Stimulated activated CD4-positive, alpha-beta T cell treated with anti-CD3 and anti-CD28 coated beads, TNF-alpha, amount 100 ng/mL, for 1 hour (primary cell): ENCODE results near the gene PIK3R5.
"Not testable (repeated sequence)": the region's sequence is repeated elsewhere in the genome, so short reads cannot be mapped to it uniquely, and the experiment has no call there.

Source experiments
- DNase-seq, 3 donors: peaks; one replicate each; pipeline ENCODE4 v3.0.0-alpha.2; 2020; ENCODE audit warnings: low read depth in 3 of 3, low spot score in 1 of 3

PIK3R5 gene

DNA sequence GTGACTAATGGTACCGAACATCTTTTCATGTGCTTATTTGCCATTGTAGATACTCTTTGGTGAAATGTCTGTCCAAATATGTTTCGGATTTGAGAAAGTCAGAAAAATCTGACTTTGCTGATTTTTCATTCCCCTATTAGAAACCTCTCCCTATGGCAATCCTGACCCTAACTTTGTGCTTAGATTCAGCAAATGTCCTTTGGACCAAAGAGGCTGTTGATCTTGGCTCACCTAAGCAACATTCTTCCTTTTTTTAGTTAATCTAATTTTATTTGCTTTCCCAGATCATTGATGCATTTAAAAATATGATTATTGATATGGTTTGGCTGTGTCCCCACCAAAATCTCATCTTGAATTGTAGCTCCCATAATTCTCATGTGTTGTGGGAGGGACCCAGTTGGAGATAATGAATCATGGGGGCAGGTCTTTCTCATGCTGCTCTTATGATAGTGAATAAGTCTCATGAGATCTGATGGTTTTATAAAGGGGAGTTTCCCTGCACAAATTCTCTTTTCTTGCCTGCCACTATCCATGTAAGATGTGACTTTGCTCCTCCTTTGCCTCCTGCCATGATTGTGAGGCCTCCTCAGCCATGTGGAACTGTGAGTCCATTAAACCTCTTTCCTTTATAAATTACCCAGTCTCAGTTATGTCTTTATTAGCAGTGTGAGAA is 22.9 kb upstream of the PIK3R5 start:
- not testable (repeated sequence) for DNase-seq

DNA sequence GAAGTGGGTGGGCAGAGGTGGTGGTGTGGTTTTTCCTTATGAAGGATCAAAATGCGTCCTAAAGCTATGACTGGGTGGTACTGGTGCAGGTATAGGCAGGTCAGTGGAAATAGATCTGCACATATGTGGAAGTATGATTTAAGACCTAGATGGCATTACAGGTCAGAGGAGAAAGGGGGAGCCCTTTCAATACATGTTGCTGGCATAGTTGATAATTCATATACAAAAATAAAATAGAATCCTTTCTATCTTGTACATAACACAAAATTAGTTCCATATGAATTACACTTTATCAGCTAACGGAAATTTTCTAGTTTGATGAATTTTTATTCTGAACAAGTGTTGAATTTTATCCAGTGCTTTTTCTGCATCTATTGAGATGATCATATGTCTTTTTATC is 20.8 kb upstream of the PIK3R5 start:
- no peak for DNase-seq

DNA sequence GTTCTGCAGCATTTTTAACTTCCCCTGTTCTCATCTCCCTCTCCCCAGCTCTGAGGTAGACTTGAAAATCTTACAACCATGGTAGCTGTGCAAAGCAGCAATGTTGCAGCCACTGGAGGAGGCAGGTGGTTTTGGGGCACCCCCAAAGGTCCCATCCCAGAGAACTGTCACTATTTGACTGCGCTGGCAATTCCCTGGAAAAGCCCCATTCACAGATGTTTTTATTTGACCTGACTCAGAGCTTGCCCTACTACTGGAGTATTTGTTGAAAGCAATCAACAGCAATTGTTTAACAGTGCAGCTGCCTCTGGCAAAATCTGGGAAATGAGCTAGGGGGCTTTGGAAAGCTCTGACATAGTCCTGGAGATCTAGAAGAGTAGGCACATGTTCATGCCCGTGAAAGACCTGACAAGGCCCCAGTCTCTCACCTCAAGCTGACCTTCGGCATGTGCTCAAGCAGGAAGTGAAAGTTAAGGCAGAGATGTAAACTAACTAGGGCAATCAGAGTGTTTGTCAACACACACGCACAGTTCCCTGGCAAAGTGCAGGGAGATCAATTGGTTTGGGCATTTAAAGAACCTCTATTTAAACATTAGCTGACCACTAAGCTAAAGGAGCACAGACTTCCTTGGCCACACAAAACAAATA is 19.7 kb upstream of the PIK3R5 start:
- DNase-seq = no peak

DNA sequence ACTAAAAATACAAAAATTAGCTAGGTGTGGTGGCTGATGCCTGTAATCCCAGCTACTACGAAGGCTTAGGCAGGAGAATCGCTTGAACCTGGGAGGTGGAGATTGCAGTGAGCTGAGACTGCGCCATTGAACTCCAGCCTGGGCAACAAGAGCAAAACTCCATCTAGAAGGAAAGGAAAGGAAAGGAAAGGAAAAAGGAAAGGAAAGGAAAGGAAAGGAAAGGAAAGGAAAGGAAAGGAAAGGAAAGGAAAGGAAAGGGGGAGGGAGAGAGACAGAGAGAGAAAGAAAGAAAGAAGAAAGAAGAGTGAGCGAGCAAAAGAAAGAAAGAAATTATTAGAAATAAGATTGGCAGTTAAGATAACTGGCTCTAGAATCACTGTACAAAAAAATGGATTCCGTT is 18.7 kb upstream of the PIK3R5 start:
- DNase-seq = not testable (repeated sequence)

DNA sequence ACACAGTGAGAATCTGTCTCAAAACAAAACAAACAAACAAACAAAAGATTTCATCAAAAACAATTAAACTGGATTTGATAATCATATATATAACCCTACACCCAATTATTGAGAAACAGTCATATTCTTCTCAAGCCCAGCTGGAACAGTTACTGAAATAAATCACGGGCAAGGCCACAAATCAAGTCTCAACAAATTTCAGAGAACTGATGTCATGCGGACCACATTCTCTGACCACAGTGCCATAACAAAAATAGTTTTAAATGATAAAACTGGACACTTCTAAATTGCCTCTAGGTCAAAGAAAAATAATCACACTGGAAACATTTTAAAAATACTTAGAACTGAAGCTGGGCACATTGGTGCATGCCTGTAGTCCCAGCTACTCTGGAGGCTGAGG is 15.9 kb upstream of the PIK3R5 start:
- DNase-seq = no peak

DNA sequence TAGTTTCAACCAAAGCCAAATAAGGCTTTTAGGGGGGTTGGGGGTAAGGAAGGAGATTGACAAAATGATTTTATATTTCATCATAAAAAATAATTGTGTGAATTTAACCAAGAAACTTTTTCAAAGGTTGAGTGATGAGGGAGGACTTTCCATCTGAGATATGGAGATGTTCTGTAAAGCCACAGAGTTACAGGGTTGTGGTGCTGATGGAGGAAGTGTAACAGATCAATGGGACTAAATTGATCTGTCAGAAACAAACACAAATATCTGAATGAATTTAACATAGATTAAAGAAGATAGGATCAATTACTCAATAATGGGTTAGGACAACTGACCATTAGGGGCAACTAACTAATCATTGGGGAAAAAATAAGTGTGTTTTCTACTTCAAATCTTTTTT is 14.2 kb upstream of the PIK3R5 start:
- DNase-seq = no peak

DNA sequence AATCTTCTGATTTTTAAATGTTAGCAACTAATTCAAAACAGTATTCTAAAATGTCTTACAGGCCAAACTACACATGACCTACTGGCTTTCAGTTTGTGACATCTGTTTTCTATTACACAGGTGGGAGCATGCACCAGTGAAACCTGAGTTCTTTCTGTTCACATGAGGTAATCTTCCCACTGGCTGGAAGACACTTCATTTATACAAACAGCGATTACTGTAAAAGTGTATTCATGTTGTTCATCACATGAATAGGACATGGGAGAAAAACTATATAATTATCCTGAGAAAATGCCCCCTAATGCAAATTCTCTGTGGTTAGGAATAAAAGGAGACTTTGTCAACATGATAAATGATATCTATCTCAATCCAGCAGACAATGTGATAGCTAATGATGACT is 11.1 kb upstream of the PIK3R5 start:
- DNase-seq = no peak

DNA sequence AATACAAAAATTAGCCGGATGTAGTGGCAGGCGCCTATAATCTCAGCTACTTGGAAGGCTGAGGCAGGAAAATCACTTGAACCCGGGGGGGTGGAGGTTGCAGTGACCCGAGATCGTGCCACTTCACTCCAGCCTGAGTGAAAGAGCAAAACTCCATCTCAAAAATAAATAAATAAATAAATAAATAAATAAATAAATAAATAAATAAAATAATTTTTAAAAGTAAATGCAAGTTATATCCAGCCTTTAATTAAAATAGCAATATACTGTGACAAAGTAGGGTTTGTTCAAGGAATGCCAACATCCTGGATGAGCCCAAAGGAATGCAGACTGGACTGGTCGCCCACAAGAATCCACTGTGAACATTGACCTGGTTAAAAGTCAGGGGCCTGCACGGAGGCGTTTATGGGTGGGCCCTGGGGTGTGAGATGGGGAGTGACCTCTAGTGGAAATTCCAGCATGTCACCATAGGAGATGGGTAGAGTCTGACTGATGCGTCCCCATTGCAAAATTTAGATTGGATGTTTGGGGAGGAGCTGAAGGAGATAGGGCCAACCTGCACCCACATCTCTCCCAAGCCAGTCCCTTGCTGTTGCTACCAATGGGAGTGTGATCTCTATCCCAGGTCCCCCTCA is 9.7 kb upstream of the PIK3R5 start:
- no peak for DNase-seq

DNA sequence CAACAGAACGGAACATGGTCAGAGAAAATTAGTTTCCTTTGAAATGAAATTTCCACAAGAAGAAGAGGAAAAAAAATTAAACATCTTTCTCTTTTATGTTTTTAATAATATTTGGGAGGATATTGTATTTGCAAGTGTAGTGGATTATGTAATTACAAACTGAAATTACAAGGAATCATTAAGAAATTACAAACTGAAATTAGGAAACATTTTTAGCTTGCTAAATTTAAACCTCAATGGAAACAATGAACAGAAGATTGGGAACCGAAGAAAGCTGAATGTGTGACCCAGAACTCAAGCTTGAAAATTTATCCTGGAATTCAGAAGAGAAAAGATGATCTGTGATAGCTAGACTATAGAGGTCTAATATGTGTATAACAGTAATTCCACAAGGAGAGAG is 4.4 kb upstream of the PIK3R5 start:
- DNase-seq = no peak

DNA sequence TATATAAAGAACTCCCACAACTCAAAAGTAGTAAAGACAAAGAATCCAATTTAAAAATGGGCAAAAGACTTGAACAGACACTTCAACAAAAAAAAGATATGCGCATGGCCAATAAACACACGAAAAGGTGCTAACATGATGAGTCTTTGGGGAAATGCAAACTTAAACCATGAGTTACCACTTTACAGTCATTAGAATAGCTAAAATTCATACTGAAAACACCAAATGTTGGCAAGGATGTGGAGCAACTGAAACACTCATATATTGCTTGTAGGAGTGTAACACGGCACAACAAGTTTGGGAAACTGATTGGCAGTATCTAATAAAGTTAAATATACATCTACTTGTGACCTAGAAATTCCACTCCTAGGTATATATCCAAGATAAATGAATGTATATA is 3.0 kb upstream of the PIK3R5 start:
- DNase-seq = no peak

DNA sequence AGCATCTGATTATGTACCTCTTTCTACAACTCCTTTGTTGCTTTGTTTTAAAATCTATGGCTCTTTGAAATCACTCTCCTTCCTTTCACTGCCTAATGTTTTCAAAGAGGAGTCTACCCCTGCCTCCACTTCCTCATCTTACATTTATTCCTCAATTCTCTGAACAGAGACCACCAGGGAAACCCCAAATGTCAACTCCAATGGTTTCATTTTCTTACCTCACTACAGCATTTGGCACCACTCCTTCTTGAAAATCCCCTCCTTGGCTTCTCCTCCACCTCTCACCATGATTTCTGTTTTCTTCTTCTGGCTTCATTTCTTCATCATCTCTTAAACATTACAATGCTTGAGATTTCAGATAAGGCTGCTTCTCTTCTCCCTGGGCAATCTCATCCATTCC is 2.4 kb upstream of the PIK3R5 start:
- no peak for DNase-seq

DNA sequence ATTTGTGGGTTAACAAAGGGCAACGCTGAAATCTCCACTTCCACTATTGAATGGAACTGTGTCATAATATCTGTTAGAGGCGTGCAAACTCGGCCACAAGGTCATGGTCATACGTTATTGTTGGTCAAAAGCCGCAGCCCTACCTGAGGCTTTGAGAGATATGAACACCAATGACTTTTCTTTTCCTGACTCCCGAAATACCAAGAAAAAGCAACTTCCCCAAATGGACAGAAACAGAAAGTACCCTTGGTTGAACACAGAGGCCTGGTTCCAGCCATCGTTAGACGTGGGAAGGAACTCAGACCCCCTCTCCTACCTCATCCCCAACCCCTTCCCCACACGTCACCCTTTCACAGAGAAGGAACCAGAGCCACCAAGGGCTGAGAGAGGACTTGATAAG is 1.4 kb upstream of the PIK3R5 start:
- no peak for DNase-seq

DNA sequence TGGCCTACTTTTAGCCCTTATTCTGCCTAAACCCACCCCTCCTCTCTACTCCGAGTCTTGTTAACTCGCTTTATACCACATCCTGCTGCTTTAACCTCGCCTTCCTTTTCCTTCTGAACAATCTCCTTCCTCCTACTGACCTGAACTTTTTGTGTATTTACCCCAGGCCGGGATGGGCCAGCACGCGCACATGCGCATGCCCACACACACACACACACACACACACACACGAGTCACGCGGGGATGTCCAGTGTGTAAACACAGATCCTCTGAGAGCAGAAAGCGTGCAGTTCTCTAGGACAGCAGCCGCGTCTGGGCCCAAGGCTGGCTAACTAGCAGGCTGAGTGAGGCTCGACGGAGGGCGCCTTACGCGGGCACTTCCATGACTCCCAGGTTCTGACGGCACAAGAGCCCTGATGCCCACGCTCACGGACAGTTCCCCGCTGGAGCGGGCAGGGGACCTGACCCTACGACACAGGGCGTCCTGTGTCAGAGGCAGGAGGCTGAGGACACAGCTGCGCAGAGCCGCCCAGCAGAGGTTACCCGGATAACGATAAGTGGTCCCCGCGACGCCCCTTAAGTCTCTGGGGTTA is 610 bp downstream of the PIK3R5 start:
- DNase-seq = no peak

DNA sequence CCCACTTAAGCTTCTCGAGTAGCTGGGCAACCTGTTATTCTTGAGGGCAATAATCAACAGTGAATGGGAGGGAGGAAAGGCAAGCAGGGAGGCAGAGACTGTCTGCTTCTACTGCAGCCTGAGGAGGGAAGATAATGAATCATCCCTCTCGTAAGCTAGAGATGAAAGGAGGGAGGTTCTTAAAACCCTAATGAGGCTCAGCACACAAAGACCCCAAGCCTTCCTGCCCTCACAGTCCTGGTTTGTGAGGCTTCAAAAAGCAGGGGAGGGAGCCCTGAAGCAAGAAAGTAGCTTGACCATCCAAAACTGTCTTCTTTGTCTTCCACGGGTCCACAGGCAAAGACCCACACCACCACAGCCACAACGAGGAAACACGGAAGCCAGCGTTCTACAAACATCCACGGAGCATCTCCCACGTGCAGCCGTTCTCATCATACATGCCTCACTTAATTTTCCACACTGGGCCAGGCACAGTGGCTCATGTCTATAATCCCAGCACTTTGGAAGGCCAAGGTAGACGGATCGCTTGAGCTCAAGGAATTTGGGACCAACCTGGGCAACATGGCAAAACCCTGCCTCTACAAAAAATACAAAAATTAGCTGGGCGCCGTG is 1.8 kb downstream of the PIK3R5 start:
- no peak for DNase-seq

DNA sequence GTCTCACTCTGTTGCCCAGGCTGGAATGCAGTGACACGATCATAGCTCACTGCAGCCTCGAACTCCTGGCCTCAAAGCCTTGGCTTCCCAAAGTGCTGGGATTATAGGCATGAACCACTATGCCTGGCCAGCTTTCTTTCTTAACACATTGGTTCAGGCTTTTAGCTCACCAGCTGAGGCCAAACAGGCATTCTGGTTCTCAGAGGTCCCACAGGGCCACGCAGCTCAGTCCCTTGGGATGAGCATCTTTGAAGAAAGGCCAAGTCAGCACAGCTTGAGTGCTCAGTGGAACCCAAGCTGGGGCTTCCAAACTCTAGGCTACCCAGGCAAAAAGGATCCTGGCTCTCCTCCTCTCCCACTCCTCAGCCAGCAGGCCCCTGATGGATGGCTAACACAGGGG is 2.5 kb downstream of the PIK3R5 start:
- DNase-seq = no peak

DNA sequence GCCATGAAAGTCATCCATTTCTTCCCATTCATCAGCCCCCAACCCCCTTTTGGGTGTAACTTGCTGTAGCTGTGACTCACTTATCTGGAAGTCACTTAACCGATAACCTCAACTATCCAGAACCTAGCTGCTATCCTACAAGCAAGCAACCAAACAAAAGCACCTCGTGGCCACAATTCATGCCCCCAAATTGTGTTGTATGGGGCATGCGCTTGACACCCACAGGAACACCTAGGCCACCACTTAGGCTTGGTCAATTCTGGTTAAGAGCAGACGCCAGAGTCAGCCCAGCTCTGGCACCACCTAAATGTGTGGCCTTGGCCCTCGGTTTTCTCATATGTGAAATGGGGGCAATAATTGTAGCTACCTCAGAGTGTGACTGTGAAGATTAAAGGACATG is 3.7 kb downstream of the PIK3R5 start:
- DNase-seq = no peak

DNA sequence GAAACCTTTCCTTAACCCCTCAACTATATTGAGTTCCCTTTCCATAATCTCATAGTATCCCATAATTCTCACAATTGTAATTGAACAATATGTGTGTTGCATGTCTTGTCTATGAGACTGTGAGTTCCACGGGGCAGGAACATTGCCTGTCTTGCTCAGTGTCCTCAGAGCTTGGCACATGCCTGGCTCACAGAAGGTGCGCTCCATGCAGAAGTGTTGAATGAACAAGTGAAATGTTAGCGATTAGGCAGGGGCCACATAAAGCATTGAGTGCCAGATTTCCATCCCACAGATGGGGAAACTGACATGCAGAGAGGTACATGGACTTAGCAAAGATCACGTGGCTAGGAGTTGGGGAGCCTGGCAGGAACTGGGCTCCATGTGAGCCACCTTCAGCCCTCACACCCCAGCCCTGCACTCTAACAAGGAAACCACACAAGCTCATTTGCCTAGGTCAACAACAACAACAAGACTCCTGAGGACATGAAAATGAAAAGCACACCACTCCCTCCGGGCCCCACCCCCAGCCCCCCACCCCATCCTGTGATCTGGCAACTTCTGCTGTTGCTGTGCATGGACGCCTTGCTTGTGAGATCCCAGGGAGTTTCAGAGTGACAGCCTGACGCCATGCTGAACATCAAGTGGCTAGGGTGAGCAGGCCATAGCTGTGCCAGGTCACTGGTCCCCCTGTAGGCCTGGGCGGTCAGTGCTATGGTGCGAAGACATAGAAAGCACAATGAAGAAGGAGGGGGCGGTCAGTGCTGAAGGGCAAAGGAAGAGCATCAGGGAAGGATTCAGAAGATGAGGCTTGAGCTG is 5.0 kb downstream of the PIK3R5 start:
- DNase-seq = no peak

DNA sequence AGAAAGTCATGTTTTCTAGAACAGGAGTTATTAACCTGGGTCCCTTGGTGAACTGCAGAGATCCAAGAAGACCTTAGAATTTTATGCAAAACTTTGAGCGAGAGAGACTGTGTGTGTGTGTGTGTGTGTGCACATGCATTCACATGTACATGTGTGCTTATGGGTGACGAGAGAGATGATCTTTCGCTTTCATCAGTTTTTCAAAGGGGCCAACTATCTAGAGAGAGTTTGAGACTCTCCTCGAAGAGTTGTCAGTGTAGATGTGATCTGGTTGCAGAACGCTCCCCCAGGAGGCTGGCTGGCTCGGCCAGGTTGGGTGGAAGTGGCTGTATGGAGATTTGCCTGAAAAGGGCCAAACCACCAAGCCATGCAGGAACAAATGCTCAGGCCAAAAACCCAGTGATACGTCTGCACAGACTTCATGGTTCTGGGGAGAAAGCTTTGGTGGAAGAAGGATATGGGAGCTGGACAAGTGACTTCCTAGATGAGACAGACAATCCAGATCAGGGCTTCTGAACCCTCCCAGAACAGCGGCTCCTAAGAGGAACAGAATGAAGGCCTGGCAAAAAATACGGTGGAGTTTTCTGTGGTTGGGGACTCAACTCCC is 6.1 kb downstream of the PIK3R5 start:
- no peak for DNase-seq

DNA sequence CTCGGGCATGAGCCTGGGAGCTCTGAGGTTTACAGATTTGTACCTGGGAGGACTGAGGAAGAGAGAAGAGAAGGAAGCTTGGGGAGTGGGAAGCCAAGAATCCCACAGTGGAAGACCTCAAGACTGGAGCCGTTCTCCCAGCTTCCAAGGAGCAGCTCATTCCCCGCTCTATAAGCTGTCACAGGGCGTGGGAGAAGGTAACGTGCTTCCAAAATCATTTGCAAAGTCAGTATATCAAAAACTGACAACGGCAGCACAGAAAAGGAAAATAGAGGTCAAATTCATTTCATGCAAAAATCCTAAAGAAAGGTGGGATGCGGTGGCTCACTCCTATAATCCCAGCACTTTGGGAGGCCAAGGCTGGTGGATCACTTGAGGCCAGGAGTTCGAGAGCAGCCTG is 7.8 kb downstream of the PIK3R5 start:
- DNase-seq = no peak

DNA sequence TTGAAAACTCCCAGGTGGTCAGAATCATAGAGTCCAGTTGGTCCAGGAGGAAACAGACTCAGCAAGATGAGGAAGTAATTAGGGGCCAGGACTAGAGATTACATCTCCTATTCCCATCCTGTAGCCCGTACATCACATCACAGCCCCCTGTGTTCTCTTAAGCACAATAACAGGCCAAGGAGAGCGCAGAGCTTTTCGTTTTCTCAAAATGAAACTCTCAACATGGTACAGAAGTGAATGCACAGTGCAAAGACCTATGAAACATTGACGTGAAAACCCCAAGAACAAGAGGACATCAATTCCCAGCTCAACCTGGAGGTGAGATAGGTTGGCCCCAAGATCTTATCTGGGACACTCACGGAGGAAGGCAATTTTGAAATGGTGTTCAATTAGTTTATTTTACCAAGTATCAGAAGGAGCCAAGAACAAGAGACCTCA is 9.0 kb downstream of the PIK3R5 start:
- no peak for DNase-seq
